ENCODE results near the gene POLR2L.

DNA sequence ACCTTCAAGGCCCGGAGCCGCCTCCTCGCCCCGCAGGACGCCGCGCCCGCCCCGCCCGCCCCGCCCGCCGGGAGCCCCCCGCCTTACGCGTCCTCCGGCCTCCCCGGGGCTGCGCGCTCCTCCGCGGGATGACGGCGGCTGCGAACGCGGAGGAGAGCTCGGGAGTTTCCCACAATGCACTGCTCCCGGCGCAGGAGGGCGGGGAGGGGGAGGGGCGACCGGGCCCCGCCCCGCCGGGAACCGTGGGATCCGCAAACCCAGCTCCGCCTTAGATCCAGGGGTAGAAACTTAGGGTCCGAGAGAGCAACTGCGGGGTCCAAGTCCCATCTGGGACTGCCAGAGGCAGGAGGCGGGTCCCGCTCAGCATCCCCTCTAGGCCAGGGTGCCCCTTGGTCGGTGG, 52.4 kb downstream of the POLR2L start, which contains the start of gene CEND1:
- TF ChIP-seq POLR2AphosphoS5 (IDR thresholded peaks at IDR 0.05; ENCODE audit: insufficient read depth in 1 of 2, low read depth in 1 of 2) (no peak), POLR2A (IDR thresholded peaks at IDR 0.05) (no peak)
- TF ChIP-seq, protein P1, sequence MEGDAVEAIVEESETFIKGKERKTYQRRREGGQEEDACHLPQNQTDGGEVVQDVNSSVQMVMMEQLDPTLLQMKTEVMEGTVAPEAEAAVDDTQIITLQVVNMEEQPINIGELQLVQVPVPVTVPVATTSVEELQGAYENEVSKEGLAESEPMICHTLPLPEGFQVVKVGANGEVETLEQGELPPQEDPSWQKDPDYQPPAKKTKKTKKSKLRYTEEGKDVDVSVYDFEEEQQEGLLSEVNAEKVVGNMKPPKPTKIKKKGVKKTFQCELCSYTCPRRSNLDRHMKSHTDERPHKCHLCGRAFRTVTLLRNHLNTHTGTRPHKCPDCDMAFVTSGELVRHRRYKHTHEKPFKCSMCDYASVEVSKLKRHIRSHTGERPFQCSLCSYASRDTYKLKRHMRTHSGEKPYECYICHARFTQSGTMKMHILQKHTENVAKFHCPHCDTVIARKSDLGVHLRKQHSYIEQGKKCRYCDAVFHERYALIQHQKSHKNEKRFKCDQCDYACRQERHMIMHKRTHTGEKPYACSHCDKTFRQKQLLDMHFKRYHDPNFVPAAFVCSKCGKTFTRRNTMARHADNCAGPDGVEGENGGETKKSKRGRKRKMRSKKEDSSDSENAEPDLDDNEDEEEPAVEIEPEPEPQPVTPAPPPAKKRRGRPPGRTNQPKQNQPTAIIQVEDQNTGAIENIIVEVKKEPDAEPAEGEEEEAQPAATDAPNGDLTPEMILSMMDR (IDR thresholded peaks at IDR 0.05): no peak
